Measurements from ENCODE around the gene SMIM34. TPM values are rescaled to one million over a fixed set of nuclear protein-coding genes. Genes with fewer than 3 reads are reported as not detected.
"Not testable (repeated sequence)": the region's sequence is repeated elsewhere in the genome, so short reads cannot be mapped to it uniquely, and the experiment has no call there.

Gene SMIM34
- total and polyA plus RNA-seq, 2 donors (not counting 1 experiment from before 2014, with no cell fraction given) = not detected

DNA sequence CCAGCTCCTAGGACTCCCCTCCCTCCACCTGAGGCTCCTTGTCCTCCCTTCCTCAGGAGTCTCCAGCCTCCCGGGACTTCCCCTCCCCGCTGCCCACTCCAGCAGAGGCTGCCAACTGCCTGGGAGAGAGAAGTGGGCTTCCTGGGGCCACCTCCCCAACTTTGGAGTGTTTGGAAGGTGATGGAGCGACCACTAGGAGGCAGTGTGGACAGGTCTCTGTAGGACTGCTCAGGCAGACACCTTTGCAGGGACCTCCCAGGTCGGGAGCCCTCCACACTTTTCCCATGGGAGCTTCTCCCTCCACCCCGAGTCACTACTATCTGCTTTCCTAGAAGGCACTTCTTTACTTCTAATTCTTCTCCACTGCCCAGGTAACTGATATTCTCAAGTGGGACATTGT lies 19.0 kb downstream of the SMIM34 start:
- H3K4me1 ChIP-seq (ENCODE audit: control insufficient read depth in 2 of 2, insufficient read depth in 2 of 2, low read length in 2 of 2); H3K4me1 Mint-ChIP-seq; H3K4me3 Mint-ChIP-seq; H3K4me2 ChIP-seq (replicated peaks; ENCODE audit: low read depth, low read length, poor library complexity, severe bottlenecking); POLR2A ChIA-PET; H3K9ac ChIP-seq (ENCODE audit: low read length); H3K9me3 Mint-ChIP-seq (ENCODE audit: insufficient read depth); intact Hi-C loops (cut with micrococcal nuclease); H3K27ac Mint-ChIP-seq; H2AFZ ChIP-seq (ENCODE audit: insufficient read depth, low read depth, low read length, poor library complexity, severe bottlenecking); H3K36me3 ChIP-seq (replicated peaks in 1 of 2; ENCODE audit: control extremely low read depth in 1 of 2, control insufficient read depth in 1 of 2, extremely low read depth in 1 of 2, insufficient read depth in 2 of 2, low read length in 1 of 2); H3K4me3 ChIP-seq (ENCODE audit: control extremely low read depth in 1 of 5, extremely low read depth in 1 of 5, insufficient read depth in 1 of 5, low read depth in 2 of 5, low read length in 4 of 5); H3K79me2 ChIP-seq (ENCODE audit: control insufficient read depth, insufficient read depth, low read length); H3K27ac ChIP-seq (ENCODE audit: low read length in 2 of 2); H3K9me3 ChIP-seq (ENCODE audit: control extremely low read depth in 1 of 3, control insufficient read depth in 2 of 3, insufficient read depth in 1 of 3, low read length in 2 of 3); DNase-seq; H3K27me3 Mint-ChIP-seq; CTCF ChIA-PET; ATAC-seq (ENCODE audit: low read depth); H4K20me1 ChIP-seq (ENCODE audit: control insufficient read depth, insufficient read depth, low read length, poor library complexity, severe bottlenecking); H3K27me3 ChIP-seq (replicated peaks in 1 of 4; ENCODE audit: control extremely low read depth in 1 of 4, control insufficient read depth in 3 of 4, insufficient read depth in 4 of 4, low read length in 3 of 4): not testable (repeated sequence)
- WGBS (ENCODE audit: insufficient coverage) = no CpG with 5 or more reads among the region's 5 CpGs

DNA sequence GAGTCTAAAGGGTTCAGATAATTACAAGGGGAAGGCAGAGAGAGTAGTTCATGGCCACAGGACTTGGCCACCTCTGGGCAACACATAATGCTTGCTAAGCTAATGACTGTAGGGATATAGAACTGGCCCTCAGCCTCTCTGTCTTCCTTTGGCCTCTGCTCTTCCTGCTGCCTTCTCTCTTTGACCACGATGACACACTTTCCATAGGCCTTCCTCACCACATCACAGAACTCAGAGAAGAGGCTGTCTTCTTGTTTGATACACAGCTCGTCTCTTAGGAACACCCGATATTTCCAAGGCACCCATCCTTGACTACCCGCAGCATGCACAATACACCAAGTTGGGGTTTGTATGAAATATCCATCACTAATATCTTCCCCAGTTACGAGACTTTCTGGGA lies 23.2 kb downstream of the SMIM34 start:
- H3K27me3 Mint-ChIP-seq = not testable (repeated sequence)

DNA sequence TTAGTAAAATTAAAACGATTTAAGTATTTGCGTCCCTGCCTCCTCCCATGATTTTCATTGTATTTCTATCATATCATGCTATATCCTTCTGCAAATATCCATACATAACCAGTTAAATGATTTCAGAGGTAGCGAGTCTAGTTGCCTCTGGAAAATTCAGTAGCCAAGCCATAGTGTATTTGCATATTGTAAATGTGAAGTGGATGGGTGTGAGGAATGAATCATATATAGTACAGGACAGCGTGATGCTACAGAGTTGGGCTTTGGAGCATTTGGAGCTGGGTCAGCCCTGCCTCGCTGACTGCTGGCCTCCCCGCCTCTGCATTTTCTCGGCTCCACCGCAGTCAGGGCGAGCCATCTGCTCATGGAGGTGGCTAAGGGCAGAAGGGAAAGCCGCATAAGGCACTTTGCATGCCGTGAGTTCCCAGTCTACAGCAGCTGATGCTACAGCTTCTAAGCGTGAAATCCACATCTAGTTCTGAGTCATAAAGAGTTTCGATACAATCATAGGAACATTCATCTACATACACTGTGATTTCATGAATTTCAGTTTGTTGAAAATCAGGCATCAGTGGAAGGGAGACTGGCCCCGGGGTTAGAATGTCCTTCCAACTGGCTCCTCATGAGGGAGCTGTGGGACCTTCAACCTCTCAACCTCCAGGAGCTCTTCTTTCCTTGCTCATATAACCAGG lies 39.9 kb downstream of the SMIM34 start:
- not testable (repeated sequence) for H3K4me2 ChIP-seq (replicated peaks; ENCODE audit: low read depth, low read length, poor library complexity, severe bottlenecking)

More for the DNA sequence above, 23.2 kb downstream of the SMIM34 start:
- WGBS (ENCODE audit: insufficient coverage) = no CpG with 5 or more reads among the region's 5 CpGs
- H3K4me3 Mint-ChIP-seq; H3K27ac ChIP-seq (ENCODE audit: low read length in 2 of 2); H3K4me1 ChIP-seq (ENCODE audit: control insufficient read depth in 2 of 2, insufficient read depth in 2 of 2, low read length in 2 of 2); H3K27me3 ChIP-seq (replicated peaks in 1 of 4; ENCODE audit: control extremely low read depth in 1 of 4, control insufficient read depth in 3 of 4, insufficient read depth in 4 of 4, low read length in 3 of 4); H3K4me2 ChIP-seq (replicated peaks; ENCODE audit: low read depth, low read length, poor library complexity, severe bottlenecking); ATAC-seq (ENCODE audit: low read depth); H3K9me3 ChIP-seq (ENCODE audit: control extremely low read depth in 1 of 3, control insufficient read depth in 2 of 3, insufficient read depth in 1 of 3, low read length in 2 of 3); CTCF ChIA-PET; H2AFZ ChIP-seq (ENCODE audit: insufficient read depth, low read depth, low read length, poor library complexity, severe bottlenecking); intact Hi-C loops (cut with micrococcal nuclease); POLR2A ChIA-PET; H3K4me1 Mint-ChIP-seq; H3K79me2 ChIP-seq (ENCODE audit: control insufficient read depth, insufficient read depth, low read length); DNase-seq; H3K36me3 ChIP-seq (replicated peaks in 1 of 2; ENCODE audit: control extremely low read depth in 1 of 2, control insufficient read depth in 1 of 2, extremely low read depth in 1 of 2, insufficient read depth in 2 of 2, low read length in 1 of 2); H4K20me1 ChIP-seq (ENCODE audit: control insufficient read depth, insufficient read depth, low read length, poor library complexity, severe bottlenecking); H3K4me3 ChIP-seq (ENCODE audit: control extremely low read depth in 1 of 5, extremely low read depth in 1 of 5, insufficient read depth in 1 of 5, low read depth in 2 of 5, low read length in 4 of 5); H3K27ac Mint-ChIP-seq; H3K9me3 Mint-ChIP-seq (ENCODE audit: insufficient read depth); H3K9ac ChIP-seq (ENCODE audit: low read length): not testable (repeated sequence)

DNA sequence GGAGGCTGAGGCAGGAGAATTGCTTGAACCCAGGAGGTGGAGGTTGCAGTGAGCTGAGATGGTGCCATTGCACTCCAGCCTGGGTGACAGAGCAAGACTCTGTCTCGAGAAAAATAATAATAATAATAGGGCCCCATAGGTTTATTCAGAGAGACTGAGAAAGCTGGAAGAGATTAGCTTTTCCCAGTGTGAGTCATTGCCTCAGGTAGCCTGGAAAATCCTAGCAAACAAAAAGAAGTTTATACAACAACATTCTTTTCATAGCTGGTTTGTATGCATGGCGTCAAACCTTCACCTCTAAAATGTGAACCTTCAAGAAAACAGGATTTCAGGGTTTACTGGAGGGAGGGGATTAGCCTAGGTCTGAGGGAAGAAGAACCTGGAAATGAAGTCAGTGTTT lies 40.6 kb downstream of the SMIM34 start:
- H3K27ac Mint-ChIP-seq; intact Hi-C loops (cut with micrococcal nuclease); H3K9me3 Mint-ChIP-seq (ENCODE audit: insufficient read depth); H3K4me3 Mint-ChIP-seq; H3K4me2 ChIP-seq (replicated peaks; ENCODE audit: low read depth, low read length, poor library complexity, severe bottlenecking); DNase-seq; H3K79me2 ChIP-seq (ENCODE audit: control insufficient read depth, insufficient read depth, low read length); POLR2A ChIA-PET; H3K27ac ChIP-seq (ENCODE audit: low read length in 2 of 2); H3K27me3 Mint-ChIP-seq; ATAC-seq (ENCODE audit: low read depth); CTCF ChIA-PET; H3K27me3 ChIP-seq (replicated peaks in 1 of 4; ENCODE audit: control extremely low read depth in 1 of 4, control insufficient read depth in 3 of 4, insufficient read depth in 4 of 4, low read length in 3 of 4); H3K4me1 ChIP-seq (ENCODE audit: control insufficient read depth in 2 of 2, insufficient read depth in 2 of 2, low read length in 2 of 2); H3K36me3 ChIP-seq (replicated peaks in 1 of 2; ENCODE audit: control extremely low read depth in 1 of 2, control insufficient read depth in 1 of 2, extremely low read depth in 1 of 2, insufficient read depth in 2 of 2, low read length in 1 of 2); H4K20me1 ChIP-seq (ENCODE audit: control insufficient read depth, insufficient read depth, low read length, poor library complexity, severe bottlenecking); H3K9ac ChIP-seq (ENCODE audit: low read length); H3K9me3 ChIP-seq (ENCODE audit: control extremely low read depth in 1 of 3, control insufficient read depth in 2 of 3, insufficient read depth in 1 of 3, low read length in 2 of 3); H3K4me1 Mint-ChIP-seq; H2AFZ ChIP-seq (ENCODE audit: insufficient read depth, low read depth, low read length, poor library complexity, severe bottlenecking); H3K4me3 ChIP-seq (ENCODE audit: control extremely low read depth in 1 of 5, extremely low read depth in 1 of 5, insufficient read depth in 1 of 5, low read depth in 2 of 5, low read length in 4 of 5): not testable (repeated sequence)
- no CpG with 5 or more reads among the region's 2 CpGs for WGBS (ENCODE audit: insufficient coverage)

More for the DNA sequence above, 39.9 kb downstream of the SMIM34 start:
- H3K36me3 ChIP-seq (replicated peaks in 1 of 2; ENCODE audit: control extremely low read depth in 1 of 2, control insufficient read depth in 1 of 2, extremely low read depth in 1 of 2, insufficient read depth in 2 of 2, low read length in 1 of 2); H3K4me3 ChIP-seq (ENCODE audit: control extremely low read depth in 1 of 5, extremely low read depth in 1 of 5, insufficient read depth in 1 of 5, low read depth in 2 of 5, low read length in 4 of 5); DNase-seq; H3K4me1 Mint-ChIP-seq; H4K20me1 ChIP-seq (ENCODE audit: control insufficient read depth, insufficient read depth, low read length, poor library complexity, severe bottlenecking); H3K9ac ChIP-seq (ENCODE audit: low read length); H3K27me3 Mint-ChIP-seq; H3K27ac ChIP-seq (ENCODE audit: low read length in 2 of 2); POLR2A ChIA-PET; H3K9me3 Mint-ChIP-seq (ENCODE audit: insufficient read depth); H3K27ac Mint-ChIP-seq; H2AFZ ChIP-seq (ENCODE audit: insufficient read depth, low read depth, low read length, poor library complexity, severe bottlenecking); CTCF ChIA-PET; intact Hi-C loops (cut with micrococcal nuclease); H3K4me1 ChIP-seq (ENCODE audit: control insufficient read depth in 2 of 2, insufficient read depth in 2 of 2, low read length in 2 of 2); H3K4me3 Mint-ChIP-seq; ATAC-seq (ENCODE audit: low read depth); H3K79me2 ChIP-seq (ENCODE audit: control insufficient read depth, insufficient read depth, low read length); H3K27me3 ChIP-seq (replicated peaks in 1 of 4; ENCODE audit: control extremely low read depth in 1 of 4, control insufficient read depth in 3 of 4, insufficient read depth in 4 of 4, low read length in 3 of 4); H3K9me3 ChIP-seq (ENCODE audit: control extremely low read depth in 1 of 3, control insufficient read depth in 2 of 3, insufficient read depth in 1 of 3, low read length in 2 of 3): not testable (repeated sequence)
- WGBS (ENCODE audit: insufficient coverage) = no CpG with 5 or more reads among the region's 14 CpGs
